Stomach (tissue), 4 donors: ENCODE measurements around the gene MYO5A.

ENCODE experiments used
- EP300 ChIP-seq: sonication (generic); formaldehyde crosslinking; IDR thresholded peaks from one replicate; pipeline ENCODE4 v1.6.1; 2017; ENCODE audit warnings: antibody characterized with exemption
- POLR2A ChIP-seq, 4 donors: fragments of 450-650 bp; IDR thresholded peaks; one replicate each; pipeline ENCODE4 v1.6.1; 2016; ENCODE audit warnings: antibody characterized with exemption in 4 of 4, control low read depth in 2 of 4, mild to moderate bottlenecking in 1 of 4, moderate library complexity in 1 of 4
- POLR2AphosphoS5 ChIP-seq, 3 donors: sonication (generic); formaldehyde crosslinking; IDR thresholded peaks; one replicate each; pipeline ENCODE4 v1.6.1; 2016; ENCODE audit warnings: antibody characterized with exemption in 3 of 3
- TF ChIP-seq, protein P1 (sequence below), 7 experiments: fragments of 450-650 bp in 4 of 7; fragments of 200-600 bp in 3 of 7; sonication (generic) in 3 of 7; IDR thresholded peaks; one replicate each; pipeline ENCODE4 v1.5.1; 2016 to 2019; ENCODE audit warnings: antibody characterized with exemption in 7 of 7, control low read depth in 2 of 7, mild to moderate bottlenecking in 1 of 7

DNA sequence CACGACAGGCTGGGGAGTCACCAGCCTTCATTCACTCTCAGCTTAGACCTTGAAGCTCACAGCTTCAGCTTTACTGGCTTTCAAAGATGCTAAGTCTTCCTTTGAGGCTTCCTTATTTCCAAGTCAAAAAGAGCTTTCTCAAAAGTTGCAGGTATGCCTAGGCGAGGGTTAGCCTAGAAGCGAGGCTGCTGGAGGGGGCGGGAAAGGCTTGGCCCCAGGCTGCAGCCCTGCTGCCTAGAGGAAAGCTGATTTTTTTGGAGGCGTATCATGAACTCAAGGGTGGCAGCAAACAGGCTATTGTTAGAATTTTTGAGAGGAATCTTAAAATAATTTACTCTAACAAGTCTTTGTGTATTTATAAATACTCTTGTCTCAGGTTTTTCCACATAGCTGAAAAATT, 270.2 kb downstream of the MYO5A start:
- TF ChIP-seq, protein P1, sequence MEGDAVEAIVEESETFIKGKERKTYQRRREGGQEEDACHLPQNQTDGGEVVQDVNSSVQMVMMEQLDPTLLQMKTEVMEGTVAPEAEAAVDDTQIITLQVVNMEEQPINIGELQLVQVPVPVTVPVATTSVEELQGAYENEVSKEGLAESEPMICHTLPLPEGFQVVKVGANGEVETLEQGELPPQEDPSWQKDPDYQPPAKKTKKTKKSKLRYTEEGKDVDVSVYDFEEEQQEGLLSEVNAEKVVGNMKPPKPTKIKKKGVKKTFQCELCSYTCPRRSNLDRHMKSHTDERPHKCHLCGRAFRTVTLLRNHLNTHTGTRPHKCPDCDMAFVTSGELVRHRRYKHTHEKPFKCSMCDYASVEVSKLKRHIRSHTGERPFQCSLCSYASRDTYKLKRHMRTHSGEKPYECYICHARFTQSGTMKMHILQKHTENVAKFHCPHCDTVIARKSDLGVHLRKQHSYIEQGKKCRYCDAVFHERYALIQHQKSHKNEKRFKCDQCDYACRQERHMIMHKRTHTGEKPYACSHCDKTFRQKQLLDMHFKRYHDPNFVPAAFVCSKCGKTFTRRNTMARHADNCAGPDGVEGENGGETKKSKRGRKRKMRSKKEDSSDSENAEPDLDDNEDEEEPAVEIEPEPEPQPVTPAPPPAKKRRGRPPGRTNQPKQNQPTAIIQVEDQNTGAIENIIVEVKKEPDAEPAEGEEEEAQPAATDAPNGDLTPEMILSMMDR (IDR thresholded peaks at IDR 0.05) = no peak
- TF ChIP-seq POLR2A (IDR thresholded peaks at IDR 0.05) (no peak), EP300 (no peak), POLR2AphosphoS5 (IDR thresholded peaks at IDR 0.05) (no peak)
